ENCODE data around the gene PAPPA.

Gene PAPPA

GRCh38 chr9:116152941-116153764 lies 438 bp upstream of the PAPPA start:
- DNase-seq (ENCODE audit: low spot score): peak; percentile 81

- DNase-seq (ENCODE audit: low spot score): peak; percentile 42
These were observed 864 bp downstream of the PAPPA start for GRCh38 chr9:116154334-116154975.

DNA sequence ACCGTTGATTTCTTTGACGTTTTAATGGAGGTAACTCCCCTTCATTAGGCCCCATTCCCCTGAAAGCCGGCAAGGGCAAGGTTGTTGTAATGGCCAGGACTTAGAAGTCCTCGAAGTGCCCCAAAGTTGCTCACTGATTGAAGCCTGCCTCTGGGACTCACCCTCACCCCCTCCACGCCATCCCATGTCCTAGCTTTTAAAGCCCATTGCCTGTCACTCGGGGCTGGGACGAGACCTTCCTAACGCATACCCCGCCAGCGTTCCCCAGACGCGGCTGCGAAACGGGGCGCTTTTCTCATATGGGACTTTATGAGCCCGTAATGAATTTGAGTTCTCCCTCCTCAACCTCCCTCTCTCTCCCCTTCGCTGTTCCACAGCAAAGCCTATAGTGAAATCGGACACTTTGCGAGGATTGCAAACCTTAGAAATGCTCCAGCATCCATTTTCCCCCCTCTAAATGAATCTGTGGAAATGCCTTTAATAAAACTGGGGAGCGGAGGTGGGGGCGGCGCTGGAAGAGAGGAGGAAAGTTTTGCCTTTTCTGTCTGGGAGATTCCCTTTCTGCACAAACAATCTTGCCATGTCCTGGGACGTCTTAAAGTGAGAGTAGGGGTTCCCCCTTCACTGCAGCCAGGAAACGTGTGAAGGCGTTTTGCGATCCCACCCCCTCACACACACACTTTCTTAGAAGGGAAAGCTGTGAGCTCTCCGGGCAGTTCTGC lies 1.5 kb downstream of the PAPPA start:
- DNase-seq (ENCODE audit: low spot score): peak; percentile 66

DNA sequence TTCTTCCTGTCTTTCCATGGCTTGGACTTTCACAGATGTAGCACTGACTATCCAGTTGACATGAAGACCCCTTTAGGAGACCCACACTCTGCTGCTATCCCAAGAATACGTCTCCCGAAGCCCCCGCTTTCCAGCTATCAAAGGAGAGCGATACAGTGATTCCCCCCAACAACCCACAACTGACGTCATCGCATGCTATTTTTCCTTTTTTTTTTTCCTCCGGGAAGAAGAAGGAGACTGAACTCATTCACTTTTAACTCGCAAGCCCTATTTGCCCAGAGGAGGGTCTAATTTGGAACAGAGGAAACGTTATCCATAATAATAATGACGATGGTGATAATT lies 2.1 kb downstream of the PAPPA start:
- DNase-seq (ENCODE audit: low spot score): peak; percentile 57

- peak; percentile 82 for DNase-seq (ENCODE audit: low spot score)
These were observed 3.2 kb downstream of the PAPPA start for GRCh38 chr9:116156621-116157314.

DNA sequence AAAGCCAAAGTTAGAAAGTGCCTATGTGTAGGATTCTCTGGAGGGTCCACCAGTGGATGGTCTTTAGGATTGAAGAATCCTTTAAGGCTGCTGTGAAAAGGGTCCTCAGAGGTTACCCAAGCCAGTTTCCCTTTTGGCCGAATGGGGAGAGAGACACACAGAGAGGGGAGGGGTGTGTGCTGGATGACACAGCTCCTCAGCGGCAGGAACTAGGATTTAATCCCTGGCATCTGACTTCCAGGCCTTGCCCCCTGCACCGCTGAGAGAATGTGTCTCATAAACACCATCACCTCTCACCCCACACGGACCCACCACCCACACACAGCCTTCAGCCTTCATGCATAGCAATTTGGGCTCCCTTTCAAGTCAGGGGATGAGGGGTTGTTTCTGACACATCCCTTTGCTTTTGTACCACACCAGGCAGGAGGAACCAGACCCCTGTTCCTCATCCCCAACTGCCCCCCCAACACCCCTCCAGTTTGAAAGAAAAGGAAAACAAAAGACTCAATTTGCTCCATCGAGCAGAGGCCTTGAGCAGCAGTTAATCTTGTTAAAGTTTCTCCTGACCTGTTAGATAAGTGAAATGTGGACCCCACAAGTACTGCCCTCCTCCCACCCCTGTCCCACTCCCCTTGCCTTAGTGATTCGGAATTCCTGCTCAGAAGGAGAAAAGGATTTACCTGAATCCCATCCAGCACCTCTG lies 4.0 kb downstream of the PAPPA start:
- peak; percentile 66 for DNase-seq (ENCODE audit: low spot score)

DNA sequence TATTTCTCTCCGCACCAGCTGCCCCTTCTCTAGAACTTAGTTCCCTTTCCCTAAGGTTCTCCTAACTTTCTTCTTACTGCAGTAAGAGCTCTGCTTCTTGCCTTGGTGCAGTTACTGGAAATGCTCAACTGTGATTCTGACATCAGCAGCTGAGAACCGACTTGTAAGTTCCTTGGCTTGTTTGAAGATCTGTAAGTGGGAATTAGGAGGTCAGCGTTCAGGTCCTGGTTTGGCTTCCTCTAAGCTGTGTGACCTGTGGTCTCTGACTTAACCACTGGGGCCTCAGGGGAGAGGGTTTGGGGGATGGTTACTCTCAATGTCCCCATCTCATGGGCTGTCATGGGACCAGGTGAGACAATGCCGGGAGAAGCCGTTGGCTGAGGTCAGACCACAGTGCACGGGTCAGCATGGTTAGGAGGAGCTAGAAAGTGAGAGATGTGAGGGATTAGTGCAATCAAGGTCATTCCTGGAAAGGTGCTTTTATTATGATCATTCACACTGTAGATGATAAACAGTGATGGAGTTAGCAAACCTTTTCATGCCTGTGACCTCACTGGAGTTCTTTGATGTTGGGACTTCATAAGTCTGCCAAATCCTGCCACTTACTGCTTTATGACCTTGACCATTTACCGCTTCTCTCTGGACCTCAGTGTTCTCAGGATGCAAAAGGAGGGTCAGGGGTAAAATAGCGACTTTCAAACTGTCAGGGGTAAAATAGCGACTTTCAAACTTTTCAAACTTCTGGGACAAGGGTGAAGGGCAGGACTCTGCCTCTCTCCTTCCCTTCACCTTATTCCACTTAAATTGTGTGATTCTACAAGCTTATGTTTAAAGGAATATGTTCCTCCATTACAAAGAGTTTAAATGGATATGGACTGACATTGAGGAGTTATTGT lies 7.3 kb downstream of the PAPPA start:
- no peak for DNase-seq (ENCODE audit: low spot score)

GRCh38 chr9:116162241-116162781 lies 8.7 kb downstream of the PAPPA start:
- no peak for DNase-seq (ENCODE audit: low spot score)

DNA sequence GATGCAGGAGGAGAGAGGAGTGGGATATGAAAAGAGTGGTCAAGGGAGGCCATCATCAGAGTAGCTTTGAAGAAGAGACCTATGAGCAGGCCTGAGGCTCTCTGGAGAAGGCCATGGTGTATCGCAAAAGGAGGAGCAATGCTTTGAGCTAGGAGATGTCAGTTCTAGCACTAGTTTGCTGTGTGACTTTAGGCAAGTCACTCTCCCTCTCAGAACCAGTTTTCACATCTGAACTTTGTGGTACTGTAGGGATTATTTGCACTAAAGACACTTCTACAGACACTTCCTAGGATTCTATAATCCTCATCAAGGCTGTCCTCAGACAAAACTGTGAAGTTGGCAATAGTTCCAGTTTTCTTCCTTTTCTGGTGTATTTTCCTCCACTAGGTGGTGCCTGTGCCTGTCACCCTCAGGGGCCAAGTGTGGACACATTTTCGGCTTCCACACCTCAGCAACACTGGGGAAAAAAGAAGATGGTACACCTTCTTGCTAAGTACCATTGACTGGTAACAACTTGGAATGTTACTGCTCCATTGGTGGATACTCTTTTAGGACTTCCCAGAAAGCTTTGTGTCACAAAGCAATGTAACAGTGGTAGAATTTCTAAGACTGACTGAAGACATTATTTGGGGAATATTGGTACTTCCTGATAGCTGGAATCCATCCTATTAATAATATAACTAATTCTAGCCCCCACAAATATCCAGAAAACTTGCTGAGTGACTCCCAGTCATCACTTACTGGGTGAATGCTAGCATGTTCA lies 9.9 kb downstream of the PAPPA start:
- no peak for DNase-seq (ENCODE audit: low spot score)

GRCh38 chr9:116165912-116166311 lies 12.3 kb downstream of the PAPPA start:
- DNase-seq (ENCODE audit: low spot score): no peak

- DNase-seq (ENCODE audit: low spot score): no peak
These were observed 13.1 kb downstream of the PAPPA start for GRCh38 chr9:116166713-116167112.

GRCh38 chr9:116168231-116168630 lies 14.6 kb downstream of the PAPPA start:
- no peak for DNase-seq (ENCODE audit: low spot score)

DNA sequence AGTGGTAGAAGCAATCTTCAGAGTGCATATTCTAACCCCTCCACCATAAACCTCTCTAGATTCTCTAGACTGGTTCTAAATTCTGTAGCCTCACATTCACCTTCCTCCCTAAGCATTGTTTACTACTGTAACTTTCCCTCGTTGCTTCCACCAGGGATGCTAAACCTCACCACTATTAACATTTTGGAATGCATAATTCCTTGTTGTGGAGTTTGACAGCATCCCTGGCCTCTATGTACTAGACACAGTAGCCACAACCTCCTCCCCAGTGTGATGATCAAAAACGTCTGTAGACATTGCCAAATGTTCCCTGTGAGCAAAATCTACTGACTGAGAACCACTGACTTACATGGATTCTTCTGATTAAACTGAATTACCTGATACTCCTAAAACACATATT lies 18.6 kb downstream of the PAPPA start:
- DNase-seq (ENCODE audit: low spot score): no peak

GRCh38 chr9:116174347-116174746 lies 20.8 kb downstream of the PAPPA start:
- peak; percentile 68 for DNase-seq (ENCODE audit: low spot score)

DNA sequence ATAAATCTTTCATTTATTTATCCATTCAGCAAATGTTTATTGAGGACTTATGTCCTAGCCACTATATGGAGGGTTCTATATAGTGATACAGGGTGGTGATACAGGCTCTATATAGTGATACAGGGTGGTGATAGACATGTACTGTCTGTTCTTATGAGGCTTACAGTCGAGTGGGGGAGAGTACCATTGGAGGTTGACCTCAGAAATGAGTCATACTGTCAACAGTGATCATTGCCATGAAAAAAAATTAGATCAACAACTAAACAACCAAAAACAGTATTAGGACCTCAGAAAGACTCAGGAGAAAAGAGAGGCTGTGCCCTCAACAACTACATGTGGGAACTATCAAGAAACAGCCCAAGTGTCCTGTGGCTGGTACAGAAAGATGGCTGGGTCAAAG lies 22.0 kb downstream of the PAPPA start:
- DNase-seq (ENCODE audit: low spot score): peak; percentile 46

- DNase-seq (ENCODE audit: low spot score): no peak
These were observed 25.1 kb downstream of the PAPPA start for GRCh38 chr9:116178481-116179211.

DNA sequence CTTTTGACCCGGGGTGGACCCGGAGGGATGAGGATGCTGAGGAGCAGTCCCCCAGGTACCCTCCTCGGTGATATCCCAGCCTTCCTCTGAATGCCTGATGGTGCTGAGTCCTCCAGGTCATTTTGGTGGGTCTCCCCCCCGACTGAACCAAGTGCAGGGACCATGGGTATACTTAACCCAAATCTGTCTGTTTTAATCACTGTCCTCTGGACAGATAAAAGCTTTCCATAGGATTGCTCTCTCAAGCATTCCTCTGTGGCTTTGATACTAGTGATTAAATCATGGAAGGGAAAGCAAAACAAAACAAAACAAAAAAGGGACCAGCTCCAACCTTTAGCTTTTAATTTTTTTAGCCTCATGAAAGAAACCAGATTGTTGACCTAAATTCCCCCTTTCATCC lies 26.0 kb downstream of the PAPPA start:
- DNase-seq (ENCODE audit: low spot score): no peak

GRCh38 chr9:116181853-116182610 lies 28.4 kb downstream of the PAPPA start:
- DNase-seq (ENCODE audit: low spot score): no peak
